PFSK-1 (cell line): ENCODE measurements around the gene DNAH14.

Experiments used
- FOXP2 ChIP-seq: optimal IDR thresholded peaks from 2 replicates; pipeline ENCODE3; 2011; ENCODE audit warnings: borderline replicate concordance, control low read depth, inconsistent platforms; ENCODE audit not compliant: insufficient read depth; ENCODE audit errors: extremely low read length, extremely low read depth
- POLR2AphosphoS5 ChIP-seq: IDR thresholded peaks from 2 replicates; pipeline ENCODE4 v1.6.1; 2012; ENCODE audit warnings: low read depth, mild to moderate bottlenecking, control low read depth, low read length, moderate library complexity
- SIN3A ChIP-seq: IDR thresholded peaks from 2 replicates; pipeline ENCODE4 v1.6.1; 2012; ENCODE audit warnings: mild to moderate bottlenecking, low read length, moderate library complexity, borderline replicate concordance; ENCODE audit not compliant: insufficient read depth
- TAF1 ChIP-seq: IDR thresholded peaks from 2 replicates; pipeline ENCODE4 v1.6.1; 2012; ENCODE audit warnings: low read length, control low read depth, borderline replicate concordance; ENCODE audit not compliant: insufficient read depth
- TF ChIP-seq, protein P1 (sequence below), 2 experiments: IDR thresholded peaks; 2 replicates each; pipeline versions ENCODE4 v1.6.1 to v1.8.0; 2011 to 2012; ENCODE audit warnings: low read depth in 2 of 2, low read length in 2 of 2, control low read depth in 1 of 2, inconsistent platforms in 1 of 2, mild to moderate bottlenecking in 1 of 2, moderate library complexity in 1 of 2; ENCODE audit not compliant: insufficient read depth in 1 of 2

The DNAH14 gene

DNA sequence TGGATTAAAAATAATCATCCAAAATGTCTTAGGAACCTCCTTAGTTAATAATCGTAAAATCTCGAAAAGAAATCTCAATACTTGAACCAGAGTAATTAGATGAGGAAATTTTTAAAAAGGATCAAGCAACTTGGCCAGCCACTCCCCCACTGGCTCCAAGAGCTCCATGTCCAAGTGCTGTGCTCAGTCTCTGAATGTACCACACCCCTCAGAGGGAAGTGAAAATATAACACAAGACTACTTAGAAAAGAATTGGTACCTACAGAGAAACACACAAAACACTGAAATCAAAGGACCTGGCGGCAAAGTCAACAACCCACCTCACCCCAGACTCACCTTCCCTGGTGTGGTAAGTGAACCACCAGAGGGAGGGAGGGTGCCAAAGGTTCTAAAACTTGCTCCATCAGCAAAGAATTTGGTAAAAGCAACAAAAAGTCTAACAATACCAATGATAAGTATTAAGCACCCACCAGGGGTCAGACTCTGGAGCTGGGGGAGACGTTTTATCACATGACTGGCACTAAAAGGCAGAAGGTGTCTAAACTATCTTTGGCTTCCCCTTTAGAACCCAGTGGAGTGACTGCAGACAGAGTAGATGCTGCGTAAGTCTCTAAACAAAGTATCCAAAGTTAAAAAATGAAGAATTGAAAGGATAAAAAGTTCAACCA lies 484.4 kb downstream of the DNAH14 start:
- no peak for TF ChIP-seq SIN3A
- TF ChIP-seq, protein P1, sequence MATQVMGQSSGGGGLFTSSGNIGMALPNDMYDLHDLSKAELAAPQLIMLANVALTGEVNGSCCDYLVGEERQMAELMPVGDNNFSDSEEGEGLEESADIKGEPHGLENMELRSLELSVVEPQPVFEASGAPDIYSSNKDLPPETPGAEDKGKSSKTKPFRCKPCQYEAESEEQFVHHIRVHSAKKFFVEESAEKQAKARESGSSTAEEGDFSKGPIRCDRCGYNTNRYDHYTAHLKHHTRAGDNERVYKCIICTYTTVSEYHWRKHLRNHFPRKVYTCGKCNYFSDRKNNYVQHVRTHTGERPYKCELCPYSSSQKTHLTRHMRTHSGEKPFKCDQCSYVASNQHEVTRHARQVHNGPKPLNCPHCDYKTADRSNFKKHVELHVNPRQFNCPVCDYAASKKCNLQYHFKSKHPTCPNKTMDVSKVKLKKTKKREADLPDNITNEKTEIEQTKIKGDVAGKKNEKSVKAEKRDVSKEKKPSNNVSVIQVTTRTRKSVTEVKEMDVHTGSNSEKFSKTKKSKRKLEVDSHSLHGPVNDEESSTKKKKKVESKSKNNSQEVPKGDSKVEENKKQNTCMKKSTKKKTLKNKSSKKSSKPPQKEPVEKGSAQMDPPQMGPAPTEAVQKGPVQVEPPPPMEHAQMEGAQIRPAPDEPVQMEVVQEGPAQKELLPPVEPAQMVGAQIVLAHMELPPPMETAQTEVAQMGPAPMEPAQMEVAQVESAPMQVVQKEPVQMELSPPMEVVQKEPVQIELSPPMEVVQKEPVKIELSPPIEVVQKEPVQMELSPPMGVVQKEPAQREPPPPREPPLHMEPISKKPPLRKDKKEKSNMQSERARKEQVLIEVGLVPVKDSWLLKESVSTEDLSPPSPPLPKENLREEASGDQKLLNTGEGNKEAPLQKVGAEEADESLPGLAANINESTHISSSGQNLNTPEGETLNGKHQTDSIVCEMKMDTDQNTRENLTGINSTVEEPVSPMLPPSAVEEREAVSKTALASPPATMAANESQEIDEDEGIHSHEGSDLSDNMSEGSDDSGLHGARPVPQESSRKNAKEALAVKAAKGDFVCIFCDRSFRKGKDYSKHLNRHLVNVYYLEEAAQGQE (IDR thresholded peaks at IDR 0.05; ENCODE audit: insufficient read depth in 1 of 2, low read depth in 2 of 2, low read length in 2 of 2): no peak
- no peak for TF ChIP-seq TAF1
- TF ChIP-seq FOXP2: no peak
- no peak for TF ChIP-seq POLR2AphosphoS5

DNA sequence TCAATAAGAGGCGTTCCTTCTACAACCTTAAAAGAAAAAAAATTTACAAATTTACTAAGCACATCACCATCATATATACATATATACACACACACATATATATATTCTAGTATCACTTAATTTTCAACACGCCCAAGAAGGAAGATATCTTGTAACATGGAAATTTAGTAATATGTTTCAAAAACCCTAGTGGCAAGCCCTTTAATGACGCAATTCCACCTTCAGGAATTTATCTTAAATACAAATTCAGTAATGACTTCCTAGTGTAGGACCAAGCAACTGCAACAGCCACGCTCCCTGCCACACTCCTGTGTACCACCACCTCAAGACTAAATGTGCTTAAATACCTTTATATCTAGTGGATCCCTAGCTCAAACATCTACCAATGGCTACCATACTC lies 485.8 kb downstream of the DNAH14 start:
- TF ChIP-seq FOXP2: no peak
- TF ChIP-seq SIN3A: no peak
- TF ChIP-seq TAF1: no peak
- TF ChIP-seq, protein P1 (IDR thresholded peaks at IDR 0.05; ENCODE audit: insufficient read depth in 1 of 2, low read depth in 2 of 2, low read length in 2 of 2): no peak
- TF ChIP-seq POLR2AphosphoS5: no peak

DNA sequence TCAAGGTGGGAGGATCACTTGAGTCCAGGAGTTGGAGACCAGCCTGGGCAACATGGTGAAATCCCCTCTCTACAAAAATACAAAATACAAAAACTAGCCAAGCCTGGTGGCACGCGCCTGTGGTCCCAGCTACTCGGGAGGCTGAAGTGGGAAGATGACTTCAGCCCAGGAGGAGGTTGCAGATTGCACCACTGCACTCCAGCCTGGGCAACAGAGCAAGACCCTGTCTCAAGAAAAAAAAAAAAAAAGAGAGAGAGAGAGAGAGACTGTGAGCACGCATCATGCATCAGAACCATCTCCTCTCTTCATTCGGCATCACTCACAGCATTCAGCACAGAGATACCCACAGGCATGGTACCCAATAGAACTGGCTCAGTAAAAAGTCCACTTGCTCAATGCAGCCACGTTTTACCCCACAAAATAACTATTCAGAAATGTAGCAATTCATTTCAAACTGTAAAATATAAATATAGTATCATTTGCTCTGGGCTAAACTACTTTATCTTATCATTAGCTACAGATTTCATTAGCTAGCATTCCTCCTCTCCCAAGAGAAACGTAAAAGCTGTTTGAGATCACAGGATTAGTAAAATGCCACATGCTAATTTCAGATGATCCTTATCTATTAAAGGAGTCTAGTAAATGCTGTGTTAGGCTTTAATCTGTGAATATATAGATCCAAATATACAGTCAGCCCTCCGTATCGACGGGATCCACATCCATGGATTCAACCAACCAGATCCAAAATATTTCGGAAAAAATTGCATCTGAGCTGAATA lies 486.7 kb downstream of the DNAH14 start:
- TF ChIP-seq, protein P1 (IDR thresholded peaks at IDR 0.05; ENCODE audit: insufficient read depth in 1 of 2, low read depth in 2 of 2, low read length in 2 of 2): no peak
- no peak for TF ChIP-seq POLR2AphosphoS5
- no peak for TF ChIP-seq SIN3A
- TF ChIP-seq FOXP2: no peak
- no peak for TF ChIP-seq TAF1

DNA sequence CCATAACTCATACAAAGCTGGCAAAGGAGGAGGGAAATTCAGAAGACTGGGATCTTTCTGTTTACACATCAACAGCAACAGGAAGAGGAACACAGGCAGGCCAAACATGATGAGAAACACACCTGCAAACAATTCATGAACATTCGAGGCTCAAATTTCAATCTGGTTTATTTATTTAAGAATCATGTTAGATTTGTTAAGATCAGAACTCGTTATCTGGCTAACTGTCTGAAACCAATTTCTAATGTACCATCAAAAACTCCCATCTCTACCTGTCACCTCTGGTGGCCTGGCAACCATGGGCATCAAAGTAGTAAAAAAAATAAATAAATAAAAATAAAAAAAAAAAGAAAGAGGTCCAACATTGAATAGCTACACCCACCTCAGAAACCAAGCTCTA lies 488.6 kb downstream of the DNAH14 start:
- TF ChIP-seq SIN3A (no peak), FOXP2 (no peak), TAF1 (no peak), POLR2AphosphoS5 (no peak)
- TF ChIP-seq, protein P1 (IDR thresholded peaks at IDR 0.05; ENCODE audit: insufficient read depth in 1 of 2, low read depth in 2 of 2, low read length in 2 of 2): no peak
